Jurkat, Clone E6-1 (cell line): ENCODE measurements around the gene PPIF.
"Not testable (repeated sequence)": the region's sequence is repeated elsewhere in the genome, so short reads cannot be mapped to it uniquely, and the experiment has no call there.

Experiments used
- DNase-seq: peaks from one replicate; pipeline ENCODE4 v3.0.0-alpha.2; 2011; ENCODE audit warnings: low read depth, low spot score
- H3K4me3 ChIP-seq: 2 replicates; pipeline ENCODE4 v1.5.1; 2011; ENCODE audit warnings: mild to moderate bottlenecking, low read length, control low read depth, moderate library complexity

Gene PPIF

DNA sequence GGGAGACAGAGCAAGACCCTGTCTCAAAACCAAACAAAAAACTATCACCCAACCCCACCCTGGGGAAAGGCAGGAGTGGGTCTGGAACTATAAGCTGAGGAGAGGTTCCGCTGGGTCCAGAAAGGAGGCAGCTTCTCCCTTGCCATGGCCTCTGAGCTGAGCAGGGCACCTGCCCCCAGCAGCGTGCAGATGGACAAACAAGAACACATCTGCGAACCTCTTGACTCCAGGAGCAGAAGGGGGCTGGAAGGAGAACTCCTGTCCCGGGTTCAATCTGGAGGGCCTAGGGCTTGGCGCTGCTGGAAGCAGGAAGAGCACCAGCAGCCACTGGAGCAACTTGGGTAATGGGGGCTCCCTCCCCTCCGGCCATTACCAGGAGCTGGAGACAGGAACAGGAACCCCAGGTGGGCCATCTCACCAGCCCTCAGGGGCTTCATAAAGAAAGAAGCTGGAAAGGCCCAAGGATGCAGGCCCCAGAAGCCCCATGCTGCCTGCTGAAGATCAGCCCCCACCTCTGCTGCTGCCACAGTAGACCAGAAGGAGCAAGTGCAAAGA lies 19.0 kb upstream of the PPIF start:
- no peak overlapping the region for H3K4me3 ChIP-seq
- DNase-seq, result no peak

DNA sequence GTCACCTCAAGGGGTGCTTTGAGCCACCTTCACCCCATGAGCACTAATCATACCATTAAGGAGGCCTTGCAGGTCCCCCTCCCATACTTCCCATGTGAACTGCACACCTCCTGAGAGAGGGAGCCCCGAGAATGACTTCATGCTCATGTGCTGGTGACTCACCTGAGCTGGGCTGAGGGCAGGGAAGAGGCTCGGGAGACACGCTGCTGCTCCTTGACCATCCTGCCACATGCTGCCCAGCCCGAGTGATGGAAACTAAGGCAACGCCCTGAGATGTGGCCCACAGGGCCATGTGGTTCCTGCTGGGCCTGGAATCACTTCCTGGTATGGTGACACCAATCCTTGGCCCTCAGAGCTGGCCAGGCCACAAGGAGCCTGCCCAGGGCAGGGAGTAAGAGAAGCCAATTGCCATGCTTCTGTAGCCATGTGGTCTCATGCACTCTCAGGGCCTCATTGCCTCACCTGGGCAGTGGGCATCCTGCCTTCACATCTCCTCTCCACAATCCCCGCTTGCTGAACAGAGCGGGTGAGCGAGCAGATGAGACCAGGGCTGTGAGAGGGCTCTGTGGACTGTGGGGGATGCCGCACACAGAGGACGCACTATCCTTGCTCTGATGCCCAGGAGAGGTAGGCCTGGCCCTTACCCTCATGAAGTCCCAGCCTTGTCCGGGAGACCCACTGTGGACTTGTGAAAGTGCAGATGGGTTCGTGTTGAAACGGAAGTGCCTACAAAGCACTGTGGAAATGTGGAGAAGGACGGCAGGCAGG lies 18.3 kb upstream of the PPIF start:
- no peak overlapping the region for H3K4me3 ChIP-seq
- no peak for DNase-seq

- no peak overlapping the region for H3K4me3 ChIP-seq
- no peak for DNase-seq
Measured at GRCh38 chr10:79329529-79329928, 17.7 kb upstream of the PPIF start.

DNA sequence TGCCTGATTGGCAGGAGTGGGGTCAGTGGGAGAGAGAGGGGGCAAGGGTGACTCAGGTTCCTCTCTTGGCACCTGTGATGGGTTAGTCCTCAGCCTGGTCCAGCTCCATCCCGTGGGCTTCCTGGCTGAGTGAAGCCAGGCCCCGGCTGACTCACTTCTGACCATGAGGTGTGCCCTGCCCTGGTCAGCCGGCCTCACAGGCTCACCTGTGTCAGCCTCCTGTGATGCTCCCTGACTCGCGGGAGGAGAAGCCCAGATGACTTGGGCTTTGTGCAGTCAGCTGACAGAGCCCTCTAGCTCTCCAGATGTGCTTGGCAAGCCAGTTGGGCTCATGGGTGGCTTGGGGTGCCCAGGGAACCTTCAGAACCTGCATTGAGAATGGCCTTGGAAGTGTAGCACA lies 16.0 kb upstream of the PPIF start:
- H3K4me3 ChIP-seq, result no peak overlapping the region
- no peak for DNase-seq

DNA sequence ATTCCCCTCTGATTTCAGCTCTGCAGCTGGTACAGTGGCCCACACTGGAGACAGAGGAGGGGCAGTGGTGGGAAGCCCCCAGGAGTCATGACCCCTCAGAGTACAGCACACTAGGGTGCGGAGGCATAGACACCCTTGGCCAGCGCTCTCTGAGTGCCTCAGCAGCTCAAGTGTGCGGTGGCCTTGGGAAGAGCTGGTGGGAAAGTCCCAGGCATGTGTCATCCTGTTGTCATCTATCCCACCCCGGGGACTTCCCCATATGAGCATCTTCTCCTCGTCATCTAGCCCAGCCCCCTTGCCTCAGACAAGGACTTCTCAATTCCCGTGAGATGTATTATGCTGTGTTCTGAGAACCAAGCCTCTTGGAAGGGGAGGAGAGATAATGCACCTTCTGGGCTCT lies 15.6 kb upstream of the PPIF start:
- no peak overlapping the region for H3K4me3 ChIP-seq
- no peak for DNase-seq

- H3K4me3 ChIP-seq, DNase-seq: not testable (repeated sequence)
Measured at GRCh38 chr10:79332610-79333315, 14.5 kb upstream of the PPIF start.

- H3K4me3 ChIP-seq, result no peak overlapping the region
- no peak for DNase-seq
Measured at GRCh38 chr10:79333513-79333912, 13.8 kb upstream of the PPIF start.

DNA sequence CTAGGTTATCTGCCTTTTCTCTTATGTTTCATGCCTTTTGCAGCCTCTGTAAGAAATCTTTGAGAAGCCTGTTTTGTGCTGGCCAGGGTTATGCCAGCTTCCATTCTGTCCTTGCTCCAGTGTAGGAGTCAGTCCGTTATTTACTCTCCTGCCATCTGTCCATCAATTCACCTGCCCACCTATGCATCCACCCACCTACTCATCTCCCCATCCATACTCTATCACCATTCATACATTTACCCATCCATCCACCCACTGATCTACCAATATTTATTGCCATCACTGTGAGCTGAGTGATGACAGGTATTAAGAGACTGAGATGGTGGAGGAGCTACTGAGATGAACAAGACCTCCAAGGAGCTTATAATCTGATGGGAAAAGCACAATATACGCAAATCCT lies 12.7 kb upstream of the PPIF start:
- DNase-seq, result no peak
- H3K4me3 ChIP-seq, result no peak overlapping the region

- H3K4me3 ChIP-seq, result no peak overlapping the region
- no peak for DNase-seq
Measured at GRCh38 chr10:79335094-79335469, 12.2 kb upstream of the PPIF start.

DNA sequence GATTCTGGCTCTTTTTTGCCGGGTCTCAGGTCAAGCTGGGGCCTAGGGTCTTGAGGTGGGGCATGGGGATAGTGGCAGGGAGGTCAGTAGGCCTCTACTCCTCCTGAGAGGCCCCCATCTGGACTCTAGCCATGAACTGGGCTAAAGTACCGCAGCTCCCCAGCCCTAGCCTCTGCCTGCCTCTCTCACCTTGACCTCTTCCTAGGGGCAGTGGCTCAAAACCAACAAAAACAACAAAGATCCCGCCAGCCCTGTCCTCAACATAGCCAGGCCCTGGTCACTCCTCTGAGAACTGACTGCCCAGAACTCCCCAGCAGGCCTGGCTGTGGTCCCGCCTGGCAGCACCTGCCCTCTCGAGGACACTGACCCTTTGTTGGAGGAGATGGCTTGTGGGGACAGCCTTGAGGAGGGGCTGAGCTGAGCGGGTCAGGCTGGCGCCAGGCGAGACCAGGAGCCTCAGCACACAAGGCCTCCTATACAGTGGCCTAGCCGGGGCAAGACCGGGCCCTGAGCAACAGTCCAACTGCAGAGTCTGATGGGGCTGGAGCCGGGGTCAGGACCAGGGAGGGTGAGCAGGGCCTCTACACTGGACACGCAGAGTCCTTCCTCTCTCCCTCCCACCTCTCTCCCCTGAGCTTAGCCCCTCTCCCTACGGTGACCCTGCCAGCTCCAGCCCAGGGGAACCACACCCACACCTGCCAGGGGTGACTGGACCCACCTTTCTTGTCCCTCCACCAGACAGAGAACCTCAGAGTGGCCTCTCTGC lies 11.6 kb upstream of the PPIF start:
- H3K4me3 ChIP-seq, result no peak overlapping the region
- no peak for DNase-seq

DNA sequence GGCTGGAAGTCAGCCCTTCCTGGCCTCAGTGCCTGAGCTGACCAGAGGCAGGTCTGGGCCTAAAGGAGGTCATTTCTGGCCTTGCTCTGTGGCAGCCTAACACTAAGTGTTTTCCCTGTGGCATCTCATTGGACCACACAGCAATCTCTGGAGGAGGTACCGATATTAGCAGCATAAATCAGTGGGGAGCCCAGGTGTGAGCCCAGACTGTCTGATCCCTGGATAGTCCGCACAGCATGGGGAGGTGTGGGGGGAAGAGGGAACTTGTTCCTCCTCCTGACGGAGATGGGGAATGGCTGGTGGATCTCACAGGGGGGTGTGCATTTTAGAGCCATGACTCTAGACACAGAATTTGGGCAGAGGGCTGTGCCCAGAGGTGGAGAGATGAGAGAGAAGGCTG lies 11.0 kb upstream of the PPIF start:
- DNase-seq, result no peak
- H3K4me3 ChIP-seq, result no peak overlapping the region

GRCh38 chr10:79336739-79337138 lies 10.5 kb upstream of the PPIF start:
- no peak for DNase-seq

DNA sequence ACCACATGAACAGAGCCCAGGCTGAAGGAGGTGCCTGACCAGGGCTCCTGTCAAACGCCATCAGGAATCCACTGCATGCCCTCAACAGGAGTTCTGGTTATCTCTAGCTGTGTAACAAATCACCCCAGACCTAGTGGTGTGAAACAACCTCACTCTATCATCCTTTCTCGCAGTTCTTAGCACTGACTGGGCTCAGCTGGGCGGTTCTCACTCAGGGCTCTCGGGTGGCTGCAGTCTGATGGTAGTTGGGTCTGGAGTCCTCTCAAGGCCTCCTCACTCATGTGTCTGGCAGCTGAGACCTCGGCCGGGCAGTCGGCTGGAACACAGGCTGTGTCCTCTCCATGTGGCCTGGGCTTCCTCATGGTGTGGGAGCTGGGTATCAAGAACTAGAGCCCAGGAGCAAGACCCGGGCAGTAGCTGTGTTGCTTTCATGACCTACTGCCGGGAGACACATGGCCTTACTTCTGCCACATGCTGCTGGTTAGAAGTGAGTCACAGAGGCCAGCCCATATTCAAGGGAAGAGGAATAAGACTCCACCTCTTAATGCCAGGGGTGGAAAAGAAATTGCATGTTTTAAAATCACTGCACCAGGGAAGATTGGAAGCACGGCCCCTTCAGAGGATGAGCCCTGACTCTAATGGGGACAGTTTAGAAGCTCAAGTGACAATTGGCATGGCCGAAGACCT lies 9.3 kb upstream of the PPIF start:
- not testable (repeated sequence) for H3K4me3 ChIP-seq, DNase-seq

More at GRCh38 chr10:79336739-79337138, 10.5 kb upstream of the PPIF start:
- no peak overlapping the region for H3K4me3 ChIP-seq

DNA sequence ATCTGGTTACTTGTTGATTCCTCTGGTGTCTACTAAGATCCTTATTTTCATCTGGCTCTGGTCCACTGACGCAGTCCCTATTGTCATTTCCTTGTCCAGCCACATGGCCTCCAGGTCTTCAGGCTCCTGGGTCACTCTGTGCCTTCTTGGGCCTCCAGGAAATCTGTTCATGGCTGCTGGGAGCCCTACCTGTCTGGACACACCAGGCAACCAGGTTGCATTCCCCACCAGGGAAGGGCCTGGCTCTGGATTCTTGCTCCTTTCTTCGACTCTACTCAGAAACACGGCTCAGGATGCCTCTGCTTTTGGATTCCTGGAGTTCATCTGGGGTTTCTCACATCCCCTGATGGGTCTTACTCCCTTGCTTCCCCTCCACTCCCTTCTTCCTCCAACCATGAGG lies 8.0 kb upstream of the PPIF start:
- no peak overlapping the region for H3K4me3 ChIP-seq
- DNase-seq, result no peak

GRCh38 chr10:79340646-79341244 lies 6.5 kb upstream of the PPIF start:
- no peak overlapping the region for H3K4me3 ChIP-seq
- DNase-seq, result no peak

DNA sequence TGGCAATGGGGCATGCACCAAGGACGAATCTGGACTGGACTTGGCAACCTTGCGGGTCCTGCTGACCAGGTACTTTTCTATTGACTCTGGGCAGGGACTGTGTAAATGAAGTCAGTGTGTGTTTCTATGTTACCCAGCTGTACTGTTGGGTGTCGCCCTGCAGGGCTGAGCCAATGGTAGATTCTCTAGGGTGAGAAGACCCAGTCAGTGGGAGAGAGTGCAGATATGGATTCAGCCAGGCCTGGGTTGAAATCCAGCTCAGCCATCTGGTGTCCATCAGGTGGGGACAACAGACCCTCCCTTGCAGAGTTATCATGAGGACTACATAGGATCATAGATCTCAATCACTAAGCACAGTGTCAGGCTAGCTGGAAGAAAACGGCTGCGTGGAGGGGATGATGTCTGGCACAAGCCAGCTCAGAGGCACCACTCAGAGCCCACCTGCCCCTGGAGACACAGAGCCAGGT lies 4.9 kb upstream of the PPIF start:
- H3K4me3 ChIP-seq, result no peak overlapping the region
- no peak for DNase-seq

DNA sequence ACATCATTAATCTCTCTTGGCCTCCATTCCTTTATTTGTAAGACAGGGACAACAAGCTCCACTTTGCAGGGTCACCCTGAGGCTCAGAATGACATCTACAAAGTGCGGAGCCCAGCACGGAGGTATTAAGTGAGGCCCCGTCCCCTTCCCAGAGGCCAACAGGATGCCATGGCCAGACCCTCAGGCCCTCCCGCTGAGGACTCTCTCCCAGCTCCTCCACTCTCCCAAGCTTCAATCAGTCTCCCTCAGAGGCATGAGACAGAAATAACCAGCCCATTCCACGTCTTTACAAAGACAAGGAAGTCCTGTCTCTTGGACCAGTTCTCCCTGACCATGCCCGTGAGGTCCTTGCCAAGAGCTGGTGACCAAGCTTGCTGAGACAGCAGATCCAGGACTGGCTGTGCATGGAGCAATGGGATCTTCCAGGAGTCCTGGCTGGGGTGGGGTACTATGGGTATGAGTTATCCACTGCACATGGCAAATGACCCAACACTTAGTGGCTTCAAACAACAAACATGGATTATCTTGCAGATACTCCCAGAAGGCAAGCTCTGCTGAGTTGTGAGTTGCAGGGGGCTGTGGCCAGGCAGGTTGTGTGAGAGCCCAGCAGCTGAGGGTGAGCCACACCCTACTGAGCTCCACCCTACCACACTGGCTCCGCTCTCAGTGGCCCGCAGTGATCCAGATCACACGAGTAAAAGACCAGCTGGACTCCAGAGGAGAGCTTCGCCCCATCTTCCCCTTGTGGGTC lies 4.3 kb upstream of the PPIF start:
- no peak for DNase-seq
- H3K4me3 ChIP-seq, result no peak overlapping the region

DNA sequence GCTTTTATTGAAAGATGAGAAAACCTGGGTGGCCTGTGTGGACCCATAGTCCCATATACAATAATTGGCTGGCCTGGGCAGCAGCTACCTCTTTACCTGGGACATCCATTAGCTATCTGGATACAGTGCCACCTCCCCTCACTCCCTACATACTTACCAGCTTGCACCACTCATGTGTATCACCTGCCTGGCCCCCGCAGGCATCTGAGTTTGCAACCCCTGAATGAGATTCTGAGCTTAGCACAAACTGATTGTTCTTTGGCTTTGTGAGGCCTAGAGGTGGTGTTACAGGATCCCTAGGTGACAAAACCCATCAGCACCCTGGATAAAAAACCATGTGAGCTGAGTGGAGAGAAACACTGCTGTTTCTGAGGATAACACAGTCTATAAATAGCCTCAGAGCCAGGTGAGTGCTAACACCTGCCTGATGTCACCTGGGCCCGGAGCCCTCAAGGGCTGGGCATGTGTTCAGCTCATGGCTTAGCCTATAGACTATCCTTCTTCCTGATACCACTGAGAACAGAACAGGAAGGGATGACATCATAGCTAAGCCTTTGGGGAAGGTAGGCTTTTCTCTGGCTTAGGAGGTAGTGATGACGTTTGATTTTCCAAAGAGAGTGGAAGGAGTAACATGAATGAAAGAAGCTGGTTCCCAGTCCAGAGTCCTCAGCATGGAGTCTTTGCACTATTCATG lies 2.6 kb upstream of the PPIF start:
- no peak for DNase-seq
- H3K4me3 ChIP-seq, result no peak overlapping the region
